Adipocyte (in vitro differentiated cells): ENCODE measurements around the gene SLC17A8.

Experiments used
- DNase-seq: peaks from one replicate; pipeline ENCODE4 v3.0.0-alpha.2; 2015; ENCODE audit warnings: low read depth
- H3K27me3 ChIP-seq: replicated peaks from 2 replicates; pipeline ENCODE4 v1.7.0; 2013; ENCODE audit warnings: mild to moderate bottlenecking, low read length, moderate library complexity; ENCODE audit not compliant: control insufficient read depth, insufficient read depth
- H3K36me3 ChIP-seq: 2 replicates; pipeline ENCODE4 v1.7.0; 2013; ENCODE audit warnings: low read length, mild to moderate bottlenecking, moderate library complexity; ENCODE audit not compliant: control insufficient read depth, insufficient read depth, severe bottlenecking
- H3K4me1 ChIP-seq: 2 replicates; pipeline ENCODE4 v1.7.0; 2013; ENCODE audit warnings: mild to moderate bottlenecking, low read length, moderate library complexity; ENCODE audit not compliant: control insufficient read depth, insufficient read depth
- H3K4me3 ChIP-seq: 2 replicates; pipeline ENCODE4 v1.7.0; 2013; ENCODE audit warnings: mild to moderate bottlenecking, low read length, moderate library complexity
- H3K9ac ChIP-seq: 2 replicates; pipeline ENCODE4 v1.7.0; 2013; ENCODE audit warnings: mild to moderate bottlenecking, low read length, moderate library complexity
- H3K9me3 ChIP-seq: 2 replicates; pipeline ENCODE4 v1.7.0; 2013; ENCODE audit warnings: mild to moderate bottlenecking, low read length, moderate library complexity; ENCODE audit not compliant: control insufficient read depth

SLC17A8 gene

DNA sequence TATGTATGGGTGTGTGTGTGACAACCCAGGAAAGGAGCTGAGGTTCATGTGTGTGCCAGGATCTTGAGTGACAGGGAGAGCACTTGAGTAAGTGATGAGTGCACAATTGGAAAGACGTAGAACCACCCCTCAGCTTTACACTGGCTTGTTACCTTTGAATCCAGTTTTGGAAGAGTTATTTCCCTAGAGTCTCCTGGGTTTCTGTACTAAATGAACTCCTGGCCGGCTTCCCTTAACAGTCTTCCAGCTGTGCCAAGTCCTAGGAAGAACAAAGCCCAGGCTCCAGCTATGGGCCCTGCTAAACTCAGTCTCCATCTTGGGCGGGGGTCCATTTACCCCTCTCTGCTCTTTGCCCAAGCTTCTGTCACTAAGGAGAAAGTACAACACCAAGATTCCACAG lies 97.1 kb downstream of the SLC17A8 start:
- no peak for DNase-seq
- Histone ChIP-seq H3K4me1 (no peaks in the 10 kb centered on the region), H3K9ac (no peak overlapping the region), H3K4me3 (no peak overlapping the region), H3K36me3 (no peaks in the 10 kb centered on the region), H3K9me3 (no peaks in the 10 kb centered on the region), H3K27me3 (peaks cover 6% of the 10 kb centered on the region)

DNA sequence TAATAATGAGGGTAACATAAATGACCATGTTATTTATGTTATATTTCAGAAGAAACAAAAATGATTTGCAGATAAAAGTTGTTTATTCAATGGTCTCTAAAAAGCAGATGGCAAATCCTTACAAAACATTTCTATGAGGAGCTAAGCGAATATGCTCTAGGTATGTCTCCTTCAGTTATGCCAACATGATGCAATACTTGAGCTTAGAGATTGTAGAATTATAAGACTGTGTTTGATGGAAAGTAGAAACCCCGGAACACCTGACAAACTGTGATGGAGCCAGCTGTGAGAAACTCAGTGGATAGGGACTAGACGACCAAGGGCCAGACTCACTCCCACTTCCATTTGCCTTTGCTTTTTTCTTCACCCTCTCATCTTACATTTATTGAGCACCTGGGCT lies 99.0 kb downstream of the SLC17A8 start:
- Histone ChIP-seq H3K9me3 (no peaks in the 10 kb centered on the region), H3K4me3 (no peak overlapping the region), H3K4me1 (no peaks in the 10 kb centered on the region), H3K36me3 (no peaks in the 10 kb centered on the region), H3K27me3 (peaks cover 7% of the 10 kb centered on the region), H3K9ac (no peak overlapping the region)
- no peak for DNase-seq

DNA sequence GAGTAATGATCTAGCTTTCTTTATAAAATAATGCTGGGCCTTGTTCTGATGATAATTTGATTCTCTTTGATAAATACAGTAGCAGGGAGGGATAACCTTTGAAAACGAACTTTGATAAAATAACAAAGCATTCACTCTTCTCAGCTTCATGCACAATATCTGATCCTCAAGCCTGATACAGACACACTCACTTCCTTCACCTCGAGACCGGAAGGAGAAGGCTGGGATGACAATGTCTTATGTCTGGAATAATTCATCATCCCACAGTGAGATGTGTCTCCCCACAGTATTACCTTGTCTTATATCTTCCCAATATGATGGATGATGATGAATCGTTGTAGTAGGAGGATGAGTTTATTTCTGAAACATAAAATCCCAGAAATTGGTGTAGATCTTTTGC lies 101.3 kb downstream of the SLC17A8 start:
- Histone ChIP-seq H3K36me3 (no peaks in the 10 kb centered on the region), H3K9me3 (no peaks in the 10 kb centered on the region), H3K4me1 (no peaks in the 10 kb centered on the region), H3K4me3 (no peak overlapping the region), H3K9ac (no peak overlapping the region), H3K27me3 (peaks cover 7% of the 10 kb centered on the region)
- no peak for DNase-seq

DNA sequence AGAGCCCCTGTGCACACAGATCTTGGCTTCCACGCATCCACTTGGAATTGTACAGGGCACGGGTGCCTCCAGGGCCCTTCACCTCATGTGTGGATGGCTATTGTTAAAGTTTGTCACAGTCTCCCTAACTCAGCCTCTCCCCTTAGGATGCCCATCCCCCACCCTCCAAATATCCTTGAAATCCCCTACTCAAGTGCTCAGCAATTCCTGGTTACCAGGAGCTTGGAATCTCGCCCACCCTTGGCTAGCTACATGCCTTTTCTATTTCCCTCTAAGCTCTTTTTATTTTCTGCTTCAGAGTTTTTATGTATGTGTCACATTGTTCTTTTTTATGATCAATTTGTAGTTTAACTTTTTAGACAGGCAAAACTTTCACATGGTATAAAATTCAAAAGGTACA lies 103.8 kb downstream of the SLC17A8 start:
- Histone ChIP-seq H3K4me3 (no peak overlapping the region), H3K9me3 (no peaks in the 10 kb centered on the region), H3K27me3 (peaks cover 7% of the 10 kb centered on the region)

DNA sequence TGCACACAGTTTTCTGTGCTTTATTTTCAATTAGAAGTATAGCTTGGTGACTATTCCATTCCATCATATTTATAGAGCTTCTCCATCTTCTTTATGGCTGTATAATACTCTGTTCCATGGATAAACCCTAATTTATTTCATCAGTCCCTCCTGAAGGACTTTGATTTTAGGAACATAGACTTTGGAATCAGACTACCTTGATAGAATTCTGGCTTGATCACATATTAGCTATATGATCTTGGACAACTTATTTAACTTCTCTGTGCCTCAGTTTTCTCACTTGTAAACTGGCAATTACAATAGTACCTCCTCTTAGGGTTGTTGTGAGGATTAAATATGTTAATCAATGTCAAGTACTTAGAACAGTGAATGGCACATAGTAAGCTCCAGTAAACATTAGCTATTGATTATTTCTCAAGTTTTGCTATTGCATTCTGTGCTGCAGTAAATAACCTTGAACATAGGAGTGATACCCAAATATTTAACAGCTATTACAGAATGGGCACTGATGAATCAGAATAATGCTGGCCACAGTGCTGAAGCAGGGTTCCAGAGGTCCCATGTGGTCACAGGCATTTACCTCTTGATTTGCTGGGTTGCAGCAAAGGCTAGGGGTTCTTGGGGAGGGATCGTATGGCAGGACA lies 104.6 kb downstream of the SLC17A8 start:
- H3K9me3 ChIP-seq, result no peaks in the 10 kb centered on the region
- H3K36me3 ChIP-seq, result no peaks in the 10 kb centered on the region
- H3K9ac ChIP-seq, result no peak overlapping the region
- no peak for DNase-seq
- H3K4me3 ChIP-seq, result no peak overlapping the region
- no peaks in the 10 kb centered on the region for H3K4me1 ChIP-seq
- peaks cover 5% of the 10 kb centered on the region for H3K27me3 ChIP-seq

More for the DNA sequence above, 103.8 kb downstream of the SLC17A8 start:
- no peaks in the 10 kb centered on the region for H3K36me3 ChIP-seq
- H3K4me1 ChIP-seq, result no peaks in the 10 kb centered on the region
- H3K9ac ChIP-seq, result no peak overlapping the region
- no peak for DNase-seq

DNA sequence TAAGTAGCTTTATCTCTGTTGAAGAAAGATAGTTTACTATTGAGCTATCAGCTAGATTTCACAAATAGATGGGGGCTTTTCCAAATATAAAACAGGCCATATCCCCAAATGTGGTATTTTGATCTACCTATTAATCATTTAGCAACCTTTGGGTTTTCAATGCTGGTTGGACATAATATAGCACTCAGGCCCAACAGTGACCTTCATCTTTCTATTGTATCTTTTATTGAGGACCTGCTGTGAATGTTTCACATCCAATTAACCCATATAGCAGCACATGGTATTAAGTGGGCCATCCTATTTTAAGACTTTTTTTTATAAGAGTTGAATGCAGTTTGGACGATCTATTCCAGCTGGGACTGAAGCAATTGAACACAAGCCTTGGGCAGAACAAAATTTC lies 106.8 kb downstream of the SLC17A8 start:
- H3K27me3 ChIP-seq, result peaks cover 4% of the 10 kb centered on the region
- no peak overlapping the region for H3K9ac ChIP-seq
- peaks cover 4% of the 10 kb centered on the region for H3K9me3 ChIP-seq
- H3K4me1 ChIP-seq, result no peaks in the 10 kb centered on the region
- no peak for DNase-seq
- H3K36me3 ChIP-seq, result no peaks in the 10 kb centered on the region
- H3K4me3 ChIP-seq, result no peak overlapping the region

DNA sequence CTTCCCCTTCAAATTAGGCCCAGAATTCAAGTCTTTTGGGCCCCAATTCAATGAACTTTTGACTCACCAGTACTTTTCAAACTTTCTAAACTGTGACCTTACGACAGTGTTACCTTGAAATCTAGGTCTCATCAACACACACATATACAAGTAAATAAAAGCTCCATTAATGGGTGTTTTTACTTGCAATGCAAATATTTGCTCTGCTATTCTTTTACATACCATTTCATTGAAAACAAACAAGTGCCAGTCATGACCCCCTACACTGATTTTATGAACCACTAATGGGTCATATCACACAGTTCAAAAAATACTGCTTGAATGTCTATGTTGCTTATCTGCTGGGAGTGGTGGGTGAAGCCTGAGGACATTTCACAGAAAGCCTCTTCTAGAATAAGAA lies 107.7 kb downstream of the SLC17A8 start:
- no peak overlapping the region for H3K4me3 ChIP-seq
- no peaks in the 10 kb centered on the region for H3K36me3 ChIP-seq
- no peak overlapping the region for H3K9ac ChIP-seq
- no peaks in the 10 kb centered on the region for H3K4me1 ChIP-seq
- peaks cover 11% of the 10 kb centered on the region for H3K9me3 ChIP-seq
- DNase-seq, result no peak
- no peaks in the 10 kb centered on the region for H3K27me3 ChIP-seq

DNA sequence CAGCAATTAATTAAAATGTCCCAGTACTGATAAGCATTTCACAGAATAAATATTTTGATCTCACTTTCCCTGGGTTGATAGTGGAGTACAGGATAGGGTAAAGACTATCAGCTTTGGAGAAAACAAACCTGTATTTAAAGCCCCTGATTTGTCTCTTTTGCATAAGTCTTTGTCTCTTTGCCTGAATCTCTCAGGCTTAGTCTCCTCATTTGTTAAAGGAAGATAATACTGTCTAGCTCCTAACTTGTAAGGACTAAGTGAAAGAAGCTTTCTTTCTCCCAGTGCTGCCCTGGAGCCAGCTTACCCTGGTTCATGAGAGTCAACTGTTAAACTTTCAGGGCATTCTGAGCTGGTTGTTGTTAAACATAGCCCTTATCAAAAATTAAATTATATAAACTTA lies 111.3 kb downstream of the SLC17A8 start:
- Histone ChIP-seq H3K27me3 (peaks cover 6% of the 10 kb centered on the region), H3K9me3 (peaks cover 11% of the 10 kb centered on the region), H3K36me3 (no peaks in the 10 kb centered on the region), H3K4me1 (no peaks in the 10 kb centered on the region), H3K4me3 (no peak overlapping the region), H3K9ac (no peak overlapping the region)
- no peak for DNase-seq
